HCT116 (cell line): Measurements from ENCODE around the gene LAMA4. TPM values are rescaled to one million over a fixed set of nuclear protein-coding genes. Genes with fewer than 3 reads are reported as not detected.

Experiments used
- ATAC-seq: fragments of 200-7000 bp; cut with Tn5 transposase; 2 replicates; pipeline ENCODE4 v1.9.1; 2020; ENCODE audit warnings: mild to moderate bottlenecking, moderate library complexity
- BruUV-seq: library from RNA; stranded (reverse); fragments of 400-500 nt; replicated peaks from 2 replicates; lab custom pipeline; 2021; lab: Mats Ljungman, UMichigan
- CTCF ChIA-PET: fragments of 300-600 bp; sonication (Branson Sonifier 250); formaldehyde crosslinking; loops from one replicate; lab custom pipeline; 2021; ENCODE audit warnings: antibody characterized with exemption; lab: Charles Lee
- POLR2A ChIA-PET: fragments of 300-600, 350-600 bp; sonication (Branson Sonifier 250); formaldehyde crosslinking; loops from one replicate; lab custom pipeline; 2021; ENCODE audit warnings: antibody characterized with exemption; lab: Charles Lee
- RAD21 ChIA-PET, 2 experiments: fragments of 300-600 bp; sonication (Branson Sonifier 250); formaldehyde crosslinking; loops; one replicate each; lab custom pipeline; 2023; ENCODE audit warnings: low total read pairs in 2 of 2; ENCODE audit not compliant: uncharacterized antibody in 2 of 2, unreplicated experiment in 2 of 2, low non-redundant PET in 1 of 2; lab: Charles Lee
- DNase-seq: peaks from one replicate; pipeline ENCODE4 v3.0.0-alpha.2; 2010; ENCODE audit warnings: low read depth, low spot score
- H2AFZ ChIP-seq: fragments of 200-600 bp; shearing (Covaris generic), sonication (generic); 2 replicates; pipeline ENCODE4 v1.6.1; 2017; ENCODE audit warnings: low read depth, mixed run types, mixed read lengths, antibody characterized with exemption, low read length; ENCODE audit not compliant: poor library complexity, severe bottlenecking
- H3K27ac ChIP-seq: 2 replicates; pipeline ENCODE4 v1.5.1; 2012; ENCODE audit warnings: low read depth, low read length
- H3K27me3 ChIP-seq: fragments of 200-600 bp; sonication (generic); 2 replicates; pipeline ENCODE4 v1.6.1; 2016; ENCODE audit warnings: mixed run types, low read length, mixed read lengths; ENCODE audit not compliant: insufficient read depth
- H3K36me3 ChIP-seq, 2 experiments: fragments of 200-500 bp in 1 of 2; fragments of 200-600 bp in 1 of 2; sonication (Bioruptor generic) in 1 of 2; sonication (generic) in 1 of 2; 2 replicates each; pipeline versions ENCODE4 v1.5.1 to v1.6.1; 2014 to 2016; ENCODE audit warnings: low read length in 2 of 2, inconsistent platforms in 1 of 2, mixed read lengths in 1 of 2, mixed run types in 1 of 2; ENCODE audit not compliant: insufficient read depth in 2 of 2, control insufficient read depth in 1 of 2
- H3K4me1 ChIP-seq, 2 experiments: fragments of 200-600 bp in 1 of 2; sonication (generic) in 1 of 2; 2 replicates each; pipeline versions ENCODE4 v1.5.1 to v1.6.1; 2012 to 2017; ENCODE audit warnings: low read length in 2 of 2, inconsistent platforms in 1 of 2, mild to moderate bottlenecking in 1 of 2, mixed read lengths in 1 of 2, mixed run types in 1 of 2, moderate library complexity in 1 of 2; ENCODE audit not compliant: insufficient read depth in 2 of 2, control insufficient read depth in 1 of 2
- H3K4me2 ChIP-seq: fragments of 200-600 bp; sonication (generic); 2 replicates; pipeline ENCODE4 v1.6.1; 2017; ENCODE audit warnings: mixed run types, low read length, mixed read lengths
- H3K4me3 ChIP-seq, 2 experiments: fragments of 200-600 bp in 1 of 2; sonication (generic) in 1 of 2; replicated peaks in 1 of 2; 2 replicates each; pipeline ENCODE4 v1.5.1; 2011 to 2016; ENCODE audit warnings: low read length in 2 of 2, control low read depth in 1 of 2, low read depth in 1 of 2, mild to moderate bottlenecking in 1 of 2, mixed read lengths in 1 of 2, mixed run types in 1 of 2
- H3K79me2 ChIP-seq: fragments of 200-600 bp; sonication (generic); 2 replicates; pipeline ENCODE4 v1.6.1; 2017; ENCODE audit warnings: mild to moderate bottlenecking, mixed run types, low read length, moderate library complexity, mixed read lengths; ENCODE audit not compliant: insufficient read depth
- H3K9ac ChIP-seq: fragments of 200-600 bp; sonication (generic); 2 replicates; pipeline ENCODE4 v1.6.1; 2016; ENCODE audit warnings: low read length, mixed read lengths
- H3K9me2 ChIP-seq: fragments of 200-600 bp; sonication (generic), shearing (Covaris generic); 2 replicates; pipeline ENCODE4 v1.6.1; 2017; ENCODE audit warnings: mixed run types, mild to moderate bottlenecking, moderate library complexity; ENCODE audit not compliant: insufficient read depth
- H3K9me3 ChIP-seq, 2 experiments: fragments of 200-500 bp in 1 of 2; fragments of 200-600 bp in 1 of 2; sonication (Bioruptor generic) in 1 of 2; sonication (generic) in 1 of 2; 2 replicates each; pipeline ENCODE4 v1.6.1; 2014 to 2017; ENCODE audit warnings: low read length in 2 of 2, mixed read lengths in 2 of 2, inconsistent platforms in 1 of 2, low read depth in 1 of 2, mild to moderate bottlenecking in 1 of 2, mixed run types in 1 of 2, moderate library complexity in 1 of 2; ENCODE audit not compliant: control insufficient read depth in 1 of 2, insufficient read depth in 1 of 2
- H4K20me1 ChIP-seq: fragments of 200-600 bp; sonication (generic), shearing (Covaris generic); 2 replicates; pipeline ENCODE4 v1.6.1; 2017; ENCODE audit warnings: mixed run types, mild to moderate bottlenecking, moderate library complexity; ENCODE audit not compliant: insufficient read depth
- ATF3 ChIP-seq: IDR thresholded peaks from 2 replicates; pipeline ENCODE4 v1.6.1; 2012
- CBX3 ChIP-seq: IDR thresholded peaks from 2 replicates; pipeline ENCODE4 v1.6.1; 2012; ENCODE audit warnings: low read depth
- CEBPB ChIP-seq: IDR thresholded peaks from 2 replicates; pipeline ENCODE4 v1.6.1; 2012; ENCODE audit warnings: low read depth
- CTCF ChIP-seq, 3 experiments: fragments of 200-600 bp in 1 of 3; sonication (generic) in 1 of 3; IDR thresholded peaks in 2 of 3; conservative IDR thresholded peaks in 1 of 3; 2 replicates each; pipeline ENCODE4 v1.5.1; 2012 to 2017; ENCODE audit warnings: low read depth in 2 of 3, low read length in 2 of 3, antibody characterized with exemption in 1 of 3, borderline replicate concordance in 1 of 3, control low read depth in 1 of 3, mild to moderate bottlenecking in 1 of 3, mixed read lengths in 1 of 3, mixed run types in 1 of 3, moderate library complexity in 1 of 3; ENCODE audit not compliant: insufficient read depth in 1 of 3
- EGR1 ChIP-seq: IDR thresholded peaks from 2 replicates; pipeline ENCODE4 v1.6.1; 2012; ENCODE audit warnings: low read depth
- ELF1 ChIP-seq: IDR thresholded peaks from 2 replicates; pipeline ENCODE4 v1.6.1; 2012; ENCODE audit warnings: low read depth, borderline replicate concordance
- EZH2 ChIP-seq: fragments of 200-600 bp; sonication (generic); IDR thresholded peaks from 2 replicates; pipeline ENCODE4 v1.6.1; 2017; ENCODE audit warnings: antibody characterized with exemption, mixed run types
- FOSL1 ChIP-seq: IDR thresholded peaks from 2 replicates; pipeline ENCODE4 v1.6.1; 2012; ENCODE audit warnings: low read depth
- MAX ChIP-seq: IDR thresholded peaks from 2 replicates; pipeline ENCODE4 v1.6.1; 2012
- POLR2AphosphoS5 ChIP-seq: IDR thresholded peaks from 2 replicates; pipeline ENCODE4 v1.6.1; 2011; ENCODE audit warnings: mild to moderate bottlenecking, low read depth, low read length, moderate library complexity
- RAD21 ChIP-seq: IDR thresholded peaks from 2 replicates; pipeline ENCODE4 v1.6.1; 2012; ENCODE audit warnings: low read depth, mild to moderate bottlenecking
- SIN3A ChIP-seq: IDR thresholded peaks from 2 replicates; pipeline ENCODE4 v1.6.1; 2012; ENCODE audit warnings: low read depth
- SP1 ChIP-seq: IDR thresholded peaks from 2 replicates; pipeline ENCODE4 v1.6.1; 2012; ENCODE audit warnings: low read depth
- SRF ChIP-seq: IDR thresholded peaks from 2 replicates; pipeline ENCODE4 v1.6.1; 2012; ENCODE audit warnings: low read depth
- TCF7L2 ChIP-seq: IDR thresholded peaks from 2 replicates; pipeline ENCODE4 v1.7.0; 2011; ENCODE audit warnings: borderline replicate concordance, inconsistent platforms; ENCODE audit not compliant: insufficient read depth, insufficient read length; ENCODE audit errors: extremely low read depth
- ZBTB33 ChIP-seq: IDR thresholded peaks from 2 replicates; pipeline ENCODE4 v1.6.1; 2011; ENCODE audit warnings: mild to moderate bottlenecking, low read length, moderate library complexity; ENCODE audit not compliant: insufficient replicate concordance; ENCODE audit errors: extremely low read depth
- ZFX ChIP-seq: fragments of 450-650 bp; IDR thresholded peaks from 2 replicates; pipeline ENCODE4 v1.6.1; 2017
- ZNF274 ChIP-seq: fragments of 200-500 bp; sonication (Bioruptor generic); IDR thresholded peaks from 2 replicates; pipeline ENCODE4 v1.6.1; 2014; ENCODE audit warnings: mild to moderate bottlenecking, low read depth, low read length, inconsistent platforms
- intact Hi-C: fragments of 100-400 bp; cut with micrococcal nuclease; formaldehyde crosslinking; loops from 2 replicates; pipeline ENCODE4 v1.10.0; 2022
- total RNA-seq: library from RNA; stranded (reverse); gene quantifications from one replicate; pipeline ENCODE4 v1.2.1, GENCODE V29; 2021; ENCODE audit not compliant: unreplicated experiment

The LAMA4 gene
- total RNA-seq, 1 experiment from 2014 or later, result 2.2 TPM

GRCh38 chr6:112235956-112236355 lies 18.4 kb downstream of the LAMA4 start:
- no peak for TF ChIP-seq ZNF274
- no peak for TF ChIP-seq SIN3A
- TF ChIP-seq EZH2, result no peak
- TF ChIP-seq EGR1, result no peak
- TF ChIP-seq ZFX, result no peak
- TF ChIP-seq SRF, result no peak
- no peak for TF ChIP-seq POLR2AphosphoS5
- Histone ChIP-seq H4K20me1 (no peaks in the 10 kb centered on the region), H3K27me3 (no peaks in the 10 kb centered on the region), H3K9me2 (no peaks in the 10 kb centered on the region), H3K4me3 (no peak overlapping the region), H3K79me2 (no peaks in the 10 kb centered on the region), H3K4me1 (peaks cover 5 to 15% of the 10 kb centered on the region in 2 experiments; a peak in 2 of 4 replicates), H3K9me3 (no peaks in the 10 kb centered on the region), H3K36me3 (no peaks in the 10 kb centered on the region), H3K9ac (no peak overlapping the region), H3K27ac (no peak overlapping the region), H2AFZ (no peak overlapping the region), H3K4me2 (no peak overlapping the region)
- intact Hi-C loops, result no loop called here
- BruUV-seq, result no TSS peak
- ChIA-PET POLR2A (no interaction called here), CTCF (interaction anchor here (0.6 kb wide), 1 partner anchor 37 kb away, joined by 3 read pairs; no protein-coding TSS in a partner anchor), RAD21 (no interaction called here)
- ATAC-seq, result no peak
- no peak for DNase-seq

GRCh38 chr6:112234601-112235000 lies 19.8 kb downstream of the LAMA4 start:
- intact Hi-C loops, result no loop called here
- Histone ChIP-seq H3K4me3 (no peak overlapping the region), H3K27me3 (no peaks in the 10 kb centered on the region), H3K27ac (no peak overlapping the region), H3K36me3 (no peaks in the 10 kb centered on the region), H3K9me3 (no peaks in the 10 kb centered on the region), H3K4me1 (peaks cover 5 to 15% of the 10 kb centered on the region in 2 experiments; a peak in 2 of 4 replicates), H3K9me2 (no peaks in the 10 kb centered on the region), H2AFZ (no peak overlapping the region), H3K79me2 (no peaks in the 10 kb centered on the region), H4K20me1 (no peaks in the 10 kb centered on the region), H3K9ac (no peak overlapping the region), H3K4me2 (no peak overlapping the region)
- ChIA-PET CTCF (no interaction called here), POLR2A (no interaction called here), RAD21 (no interaction called here)
- BruUV-seq, result no TSS peak
- ATAC-seq (no peak), DNase-seq (no peak)
- TF ChIP-seq ZNF274 (no peak), FOSL1 (no peak), ZBTB33 (no peak), SP1 (no peak), EZH2 (no peak), ATF3 (no peak), SRF (no peak), CEBPB (no peak), MAX (no peak), CTCF (IDR thresholded peaks at IDR 0.05 in 2 of 3, conservative IDR thresholded peaks at IDR 0.05 in 1 of 3; ENCODE audit: borderline replicate concordance in 1 of 3, insufficient read depth in 1 of 3, low read depth in 2 of 3, low read length in 2 of 3) (no peak), ELF1 (no peak), TCF7L2 (no peak), CBX3 (no peak), RAD21 (no peak)
